CD4-positive, alpha-beta T cell treated with Interleukin-2 at 100 ng/mL for 4 hours (primary cell): ENCODE results near the gene FARP1.

Experiments used
- DNase-seq: peaks from one replicate; pipeline ENCODE4 v3.0.0-alpha.2; 2020; ENCODE audit warnings: low spot score

FARP1 gene

GRCh38 chr13:98200211-98200878 lies 57.5 kb downstream of the FARP1 start:
- no peak for DNase-seq

GRCh38 chr13:98201189-98201588 lies 58.3 kb downstream of the FARP1 start:
- DNase-seq = no peak

- DNase-seq = no peak
Observed at GRCh38 chr13:98201984-98202383, 59.1 kb downstream of the FARP1 start.

- DNase-seq = no peak
Observed at GRCh38 chr13:98203646-98204326, 60.9 kb downstream of the FARP1 start.

GRCh38 chr13:98204546-98204945 lies 61.7 kb downstream of the FARP1 start:
- DNase-seq = no peak

- no peak for DNase-seq
Observed at GRCh38 chr13:98206946-98207345, 64.1 kb downstream of the FARP1 start.

GRCh38 chr13:98207416-98207815 lies 64.5 kb downstream of the FARP1 start:
- no peak for DNase-seq

- no peak for DNase-seq
Observed at GRCh38 chr13:98208606-98209005, 65.7 kb downstream of the FARP1 start.

GRCh38 chr13:98212763-98213162 lies 69.9 kb downstream of the FARP1 start:
- DNase-seq = no peak

GRCh38 chr13:98213354-98213753 lies 70.5 kb downstream of the FARP1 start:
- no peak for DNase-seq

- no peak for DNase-seq
Observed at GRCh38 chr13:98214008-98214643, 71.2 kb downstream of the FARP1 start.

- no peak for DNase-seq
Observed at GRCh38 chr13:98214707-98215106, 71.8 kb downstream of the FARP1 start.

- no peak for DNase-seq
Observed at GRCh38 chr13:98215508-98215907, 72.6 kb downstream of the FARP1 start.

GRCh38 chr13:98216135-98216565 lies 73.3 kb downstream of the FARP1 start:
- DNase-seq = no peak

GRCh38 chr13:98216711-98217285 lies 73.9 kb downstream of the FARP1 start:
- DNase-seq = no peak

- DNase-seq = no peak
Observed at GRCh38 chr13:98217597-98217996, 74.7 kb downstream of the FARP1 start.

GRCh38 chr13:98219685-98220084 lies 76.8 kb downstream of the FARP1 start:
- DNase-seq = no peak

GRCh38 chr13:98220271-98220791 lies 77.4 kb downstream of the FARP1 start:
- DNase-seq = no peak

- no peak for DNase-seq
Observed at GRCh38 chr13:98221234-98221633, 78.3 kb downstream of the FARP1 start.

GRCh38 chr13:98222081-98222554 lies 79.2 kb downstream of the FARP1 start:
- no peak for DNase-seq

GRCh38 chr13:98222816-98223215 lies 79.9 kb downstream of the FARP1 start:
- no peak for DNase-seq

GRCh38 chr13:98223741-98224140 lies 80.8 kb downstream of the FARP1 start:
- DNase-seq = no peak

- DNase-seq = no peak
Observed at GRCh38 chr13:98224557-98224956, 81.7 kb downstream of the FARP1 start.
